ENCODE measurements around the gene ADAMTS16.

The ADAMTS16 gene

DNA sequence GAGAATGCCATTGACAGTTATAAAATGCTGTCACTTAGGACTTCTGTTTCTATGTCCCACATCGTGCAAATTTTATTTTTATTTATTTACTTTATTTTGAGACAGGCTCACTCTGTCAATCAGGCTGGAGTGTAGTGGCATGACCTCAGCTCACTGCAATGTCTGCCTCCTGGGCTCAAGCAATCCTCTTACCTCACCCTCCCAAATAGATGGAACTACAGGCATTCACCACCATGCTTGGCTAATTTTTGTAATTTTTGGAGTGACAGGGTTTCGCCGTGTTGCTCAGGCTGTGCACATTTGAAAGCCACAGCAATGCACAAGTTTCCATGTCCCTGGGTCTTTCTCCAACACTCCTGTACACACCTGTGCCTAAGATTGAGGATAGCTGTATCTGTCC, 51.8 kb downstream of the ADAMTS16 start:
- TF ChIP-seq EZH2 (IDR thresholded peaks at IDR 0.05; ENCODE audit: borderline replicate concordance, low read length) = no peak
- TF ChIP-seq, protein P1, sequence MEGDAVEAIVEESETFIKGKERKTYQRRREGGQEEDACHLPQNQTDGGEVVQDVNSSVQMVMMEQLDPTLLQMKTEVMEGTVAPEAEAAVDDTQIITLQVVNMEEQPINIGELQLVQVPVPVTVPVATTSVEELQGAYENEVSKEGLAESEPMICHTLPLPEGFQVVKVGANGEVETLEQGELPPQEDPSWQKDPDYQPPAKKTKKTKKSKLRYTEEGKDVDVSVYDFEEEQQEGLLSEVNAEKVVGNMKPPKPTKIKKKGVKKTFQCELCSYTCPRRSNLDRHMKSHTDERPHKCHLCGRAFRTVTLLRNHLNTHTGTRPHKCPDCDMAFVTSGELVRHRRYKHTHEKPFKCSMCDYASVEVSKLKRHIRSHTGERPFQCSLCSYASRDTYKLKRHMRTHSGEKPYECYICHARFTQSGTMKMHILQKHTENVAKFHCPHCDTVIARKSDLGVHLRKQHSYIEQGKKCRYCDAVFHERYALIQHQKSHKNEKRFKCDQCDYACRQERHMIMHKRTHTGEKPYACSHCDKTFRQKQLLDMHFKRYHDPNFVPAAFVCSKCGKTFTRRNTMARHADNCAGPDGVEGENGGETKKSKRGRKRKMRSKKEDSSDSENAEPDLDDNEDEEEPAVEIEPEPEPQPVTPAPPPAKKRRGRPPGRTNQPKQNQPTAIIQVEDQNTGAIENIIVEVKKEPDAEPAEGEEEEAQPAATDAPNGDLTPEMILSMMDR (IDR thresholded peaks at IDR 0.05; ENCODE audit: low read length) = no peak
- Histone ChIP-seq H3K9me2 (ENCODE audit: low read depth, low read length) (no peaks in the 10 kb centered on the region), H3K4me1 (ENCODE audit: insufficient read depth, low read length, severe bottlenecking) (no peaks in the 10 kb centered on the region), H2AFZ (ENCODE audit: low read length) (no peak overlapping the region), H3K36me3 (ENCODE audit: insufficient read depth, low read length) (no peaks in the 10 kb centered on the region), H3K27me3 (ENCODE audit: insufficient read depth, low read length) (no peaks in the 10 kb centered on the region), H3K9me3 (ENCODE audit: low read length) (no peaks in the 10 kb centered on the region), H3K9ac (ENCODE audit: low read length) (no peak overlapping the region), H3K4me2 (ENCODE audit: low read length) (no peak overlapping the region), H3F3A (ENCODE audit: insufficient read depth, low read length) (no peaks in the 10 kb centered on the region), H3K79me2 (ENCODE audit: insufficient read depth, low read length) (no peaks in the 10 kb centered on the region), H3K27ac (ENCODE audit: low read depth, low read length, poor library complexity, severe bottlenecking) (no peak overlapping the region), H3K4me3 (ENCODE audit: low read depth, low read length, poor library complexity, severe bottlenecking) (no peak overlapping the region), H4K20me1 (ENCODE audit: insufficient read depth, low read length) (no peaks in the 10 kb centered on the region)

DNA sequence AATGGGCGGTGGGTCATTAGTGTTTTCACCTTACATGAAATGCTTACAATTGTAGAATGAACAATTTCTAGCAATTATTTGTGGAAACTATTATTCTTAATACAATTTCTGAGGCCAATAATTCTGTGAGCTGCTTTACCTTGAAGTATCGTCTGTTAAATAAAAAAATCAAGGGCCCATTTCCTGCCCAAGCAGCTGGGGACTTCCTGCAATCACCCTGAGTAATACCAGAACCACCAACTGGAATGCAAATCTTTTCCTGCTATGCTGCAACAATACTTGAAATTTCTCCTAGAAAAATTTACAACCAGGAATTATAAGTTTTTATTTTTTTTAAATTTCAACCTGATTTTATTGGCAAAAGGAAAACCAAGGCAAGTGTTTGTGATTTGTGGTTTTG, 52.6 kb downstream of the ADAMTS16 start:
- TF ChIP-seq, protein P1 (IDR thresholded peaks at IDR 0.05; ENCODE audit: low read length) = no peak
- no peak for TF ChIP-seq EZH2 (IDR thresholded peaks at IDR 0.05; ENCODE audit: borderline replicate concordance, low read length)
- H3F3A ChIP-seq (ENCODE audit: insufficient read depth, low read length) = no peaks in the 10 kb centered on the region
- no peaks in the 10 kb centered on the region for H4K20me1 ChIP-seq (ENCODE audit: insufficient read depth, low read length)
- H2AFZ ChIP-seq (ENCODE audit: low read length) = no peak overlapping the region
- H3K79me2 ChIP-seq (ENCODE audit: insufficient read depth, low read length) = no peaks in the 10 kb centered on the region
- H3K4me3 ChIP-seq (ENCODE audit: low read depth, low read length, poor library complexity, severe bottlenecking) = no peak overlapping the region
- no peak overlapping the region for H3K27ac ChIP-seq (ENCODE audit: low read depth, low read length, poor library complexity, severe bottlenecking)
- no peaks in the 10 kb centered on the region for H3K27me3 ChIP-seq (ENCODE audit: insufficient read depth, low read length)
- no peaks in the 10 kb centered on the region for H3K36me3 ChIP-seq (ENCODE audit: insufficient read depth, low read length)
- no peaks in the 10 kb centered on the region for H3K9me2 ChIP-seq (ENCODE audit: low read depth, low read length)
- no peak overlapping the region for H3K4me2 ChIP-seq (ENCODE audit: low read length)
- no peaks in the 10 kb centered on the region for H3K4me1 ChIP-seq (ENCODE audit: insufficient read depth, low read length, severe bottlenecking)
- no peak overlapping the region for H3K9ac ChIP-seq (ENCODE audit: low read length)
- H3K9me3 ChIP-seq (ENCODE audit: low read length) = no peaks in the 10 kb centered on the region

DNA sequence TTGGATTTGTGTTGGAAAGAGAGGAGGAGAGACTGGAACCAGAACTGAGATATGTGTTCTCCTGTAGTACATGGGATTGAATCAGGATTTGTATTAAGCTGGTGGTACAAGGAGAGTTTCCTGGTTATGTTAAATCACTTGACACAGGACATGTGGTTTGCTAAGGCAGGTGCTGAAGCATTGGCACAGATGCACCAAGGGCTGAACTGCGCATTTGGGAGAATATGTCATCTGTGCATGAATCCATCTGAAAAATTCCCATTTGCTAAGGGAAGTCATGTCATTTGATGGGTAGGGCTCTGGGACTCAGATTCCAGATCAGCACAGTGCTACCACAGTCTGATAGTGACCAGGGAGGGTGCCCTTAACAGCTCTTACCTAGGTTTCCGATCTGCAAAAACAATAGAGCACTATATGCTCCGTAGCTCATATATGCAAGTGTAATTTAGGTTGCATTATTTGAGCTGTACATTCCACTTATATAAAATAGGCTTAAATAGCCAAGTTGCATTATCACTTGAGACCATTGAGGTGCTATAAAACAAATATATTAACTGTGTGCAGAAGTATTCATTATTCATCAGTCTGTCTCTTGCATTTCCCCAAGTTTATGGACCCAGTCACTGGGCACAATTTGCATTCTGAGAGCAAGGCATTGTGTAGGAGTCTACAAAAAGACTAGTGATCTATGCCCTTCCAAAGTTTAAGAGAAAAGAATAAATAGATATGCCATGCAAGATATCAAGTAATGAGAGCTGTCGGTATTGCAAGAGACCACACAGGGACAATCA, 55.2 kb downstream of the ADAMTS16 start:
- no peak overlapping the region for H3K4me2 ChIP-seq (ENCODE audit: low read length)
- H3K4me3 ChIP-seq (ENCODE audit: low read depth, low read length, poor library complexity, severe bottlenecking) = no peak overlapping the region
- H3K36me3 ChIP-seq (ENCODE audit: insufficient read depth, low read length) = no peaks in the 10 kb centered on the region
- no peaks in the 10 kb centered on the region for H3K9me2 ChIP-seq (ENCODE audit: low read depth, low read length)
- H3K27me3 ChIP-seq (ENCODE audit: insufficient read depth, low read length) = no peaks in the 10 kb centered on the region
- no peak for TF ChIP-seq EZH2 (IDR thresholded peaks at IDR 0.05; ENCODE audit: borderline replicate concordance, low read length)
- TF ChIP-seq, protein P1 (IDR thresholded peaks at IDR 0.05; ENCODE audit: low read length) = no peak
- H3K79me2 ChIP-seq (ENCODE audit: insufficient read depth, low read length) = no peaks in the 10 kb centered on the region
- H3K4me1 ChIP-seq (ENCODE audit: insufficient read depth, low read length, severe bottlenecking) = no peaks in the 10 kb centered on the region
- H2AFZ ChIP-seq (ENCODE audit: low read length) = no peak overlapping the region
- no peak overlapping the region for H3K9ac ChIP-seq (ENCODE audit: low read length)
- H3K27ac ChIP-seq (ENCODE audit: low read depth, low read length, poor library complexity, severe bottlenecking) = no peak overlapping the region
- H3F3A ChIP-seq (ENCODE audit: insufficient read depth, low read length) = no peaks in the 10 kb centered on the region
- H3K9me3 ChIP-seq (ENCODE audit: low read length) = no peaks in the 10 kb centered on the region
- no peaks in the 10 kb centered on the region for H4K20me1 ChIP-seq (ENCODE audit: insufficient read depth, low read length)
